Esophagus (tissue), 2 donors: Measurements from ENCODE around the gene DENND2C. TPM values are rescaled to one million over a fixed set of nuclear protein-coding genes. Genes with fewer than 3 reads are reported as not detected.
A peak's percentile ranks its signal among the peaks of the same experiment; 100 is the strongest.

Experiments used
- H3K27ac ChIP-seq, 2 donors: one replicate each; pipeline ENCODE4 v1.5.1; 2013; ENCODE audit warnings: low read depth in 2 of 2, mild to moderate bottlenecking in 2 of 2, inconsistent platforms in 1 of 2, low read length in 1 of 2, moderate library complexity in 1 of 2
- H3K27me3 ChIP-seq, 2 donors: one replicate each; pipeline ENCODE4 v1.6.1; 2013; ENCODE audit warnings: low read length in 2 of 2, control low read depth in 1 of 2, mild to moderate bottlenecking in 1 of 2; ENCODE audit not compliant: insufficient read depth in 2 of 2, control insufficient read depth in 1 of 2
- H3K36me3 ChIP-seq, 2 donors: one replicate each; pipeline ENCODE4 v1.6.1; 2013; ENCODE audit warnings: low read length in 1 of 2; ENCODE audit not compliant: control insufficient read depth in 2 of 2, insufficient read depth in 2 of 2
- H3K4me1 ChIP-seq, 2 donors: one replicate each; pipeline ENCODE4 v1.6.1; 2013; ENCODE audit warnings: low read length in 1 of 2; ENCODE audit not compliant: control insufficient read depth in 2 of 2, insufficient read depth in 2 of 2
- H3K4me3 ChIP-seq, 2 donors: one replicate each; pipeline ENCODE4 v1.5.1; 2013; ENCODE audit warnings: low read length in 2 of 2, mild to moderate bottlenecking in 2 of 2, low read depth in 1 of 2, moderate library complexity in 1 of 2
- H3K9me3 ChIP-seq, 2 donors: one replicate each; pipeline ENCODE4 v1.6.1; 2013; ENCODE audit warnings: mild to moderate bottlenecking in 2 of 2, low read depth in 1 of 2, low read length in 1 of 2, moderate library complexity in 1 of 2; ENCODE audit not compliant: control insufficient read depth in 2 of 2, insufficient read depth in 1 of 2
- WGBS, 2 donors: extraction: QIAGEN DNeasy Blood & Tissue Kit; methylation state at CpG; one replicate each; pipeline ENCODE4 v1.1.7; 2013; 5-methylcytosine and 5-hydroxymethylcytosine counted together
- polyA plus RNA-seq, 2 donors: library from polyadenylated mRNA; stranded (reverse); fragments of 200-250 nt; gene quantifications; one replicate each; pipeline ENCODE4 v1.2.3, GENCODE V29; 2013
- donor health status: healthy with polysubstance abuse.
- donor health status: Bipolar disorder and iron deficiency.

The DENND2C gene
- polyA plus RNA-seq, 2 donors = 21.4 to 35.6 TPM

DNA sequence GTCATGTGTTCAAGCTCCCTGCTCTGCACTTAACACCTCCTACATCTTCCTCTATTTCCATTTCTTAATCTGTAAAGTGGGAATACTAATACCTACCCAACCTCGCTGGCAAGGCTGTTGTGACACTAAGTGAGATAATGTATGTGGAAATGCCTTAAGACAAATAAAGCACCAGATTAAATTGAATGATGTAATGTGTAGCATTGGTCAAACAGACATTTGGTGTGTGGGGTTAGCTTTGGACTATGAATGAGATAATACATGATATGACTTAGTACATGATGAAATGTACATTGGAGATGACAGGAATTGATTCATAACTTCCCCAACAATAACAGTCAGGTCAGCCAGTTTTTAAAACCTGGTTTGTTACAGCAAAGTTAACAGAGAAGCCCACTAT lies 20.3 kb upstream of the DENND2C start:
- no peak overlapping the region for H3K4me3 ChIP-seq
- H3K4me1 ChIP-seq = no peaks in the 10 kb centered on the region
- H3K27ac ChIP-seq = no peak overlapping the region
- 60 to 75% methylated on average over 1 of the region's 1 CpG for WGBS, 2 donors
- no peaks in the 10 kb centered on the region for H3K9me3 ChIP-seq
- H3K27me3 ChIP-seq = no peaks in the 10 kb centered on the region
- H3K36me3 ChIP-seq = no peaks in the 10 kb centered on the region

DNA sequence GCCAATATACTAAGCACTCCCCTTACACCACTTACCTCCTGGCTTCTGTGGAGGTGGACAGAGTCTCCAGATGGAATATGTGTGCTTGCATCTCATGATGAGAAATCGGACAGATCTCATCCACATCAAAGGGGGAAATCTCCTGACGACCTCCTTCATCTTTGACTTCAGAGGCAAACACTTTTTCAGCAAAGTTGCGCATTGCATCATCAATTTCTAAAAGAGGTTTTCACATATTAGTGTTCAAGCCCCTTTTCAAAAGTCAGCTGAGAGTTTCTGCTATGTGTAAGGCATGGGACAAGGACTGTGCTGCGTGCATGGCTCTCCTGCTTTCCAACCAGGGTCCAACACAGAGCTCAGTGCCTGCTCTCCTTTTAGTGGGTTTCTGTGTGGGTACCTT lies 18.7 kb upstream of the DENND2C start:
- H3K9me3 ChIP-seq = no peaks in the 10 kb centered on the region
- 80 to 81% methylated on average over 4 of the region's 4 CpGs for WGBS, 2 donors
- no peaks in the 10 kb centered on the region for H3K36me3 ChIP-seq
- H3K27me3 ChIP-seq = no peaks in the 10 kb centered on the region
- H3K4me1 ChIP-seq = no peaks in the 10 kb centered on the region
- H3K27ac ChIP-seq = no peak overlapping the region
- no peak overlapping the region for H3K4me3 ChIP-seq

- 82 to 87% methylated on average over 5 of the region's 5 CpGs for WGBS, 2 donors
- no peaks in the 10 kb centered on the region for H3K4me1 ChIP-seq
- no peaks in the 10 kb centered on the region for H3K9me3 ChIP-seq
- H3K27ac ChIP-seq = no peak overlapping the region
- no peak overlapping the region for H3K4me3 ChIP-seq
- no peaks in the 10 kb centered on the region for H3K27me3 ChIP-seq
- no peaks in the 10 kb centered on the region for H3K36me3 ChIP-seq
Measured at GRCh38 chr1:114685851-114686250, 16.0 kb upstream of the DENND2C start.

DNA sequence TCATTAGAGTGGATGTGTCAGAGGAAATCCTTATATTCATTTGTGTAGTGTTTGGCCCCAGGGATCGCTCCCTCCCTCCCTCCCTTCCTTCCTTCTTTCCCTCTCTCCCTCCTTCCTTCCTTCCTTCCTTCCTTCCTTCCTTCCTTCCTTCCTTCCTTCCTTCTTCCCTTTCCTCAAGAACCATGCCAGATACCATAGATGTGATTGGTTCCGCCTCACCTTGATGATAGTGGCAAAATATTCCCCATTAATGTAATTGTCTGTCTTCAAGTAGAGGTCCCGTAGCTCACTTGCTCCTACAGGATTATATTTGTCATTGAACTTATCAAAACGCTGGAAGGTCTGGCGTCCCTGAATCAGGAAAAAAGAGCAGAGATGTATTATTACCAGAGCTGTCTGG lies 7.8 kb upstream of the DENND2C start:
- 75 to 85% methylated on average over 5 of the region's 5 CpGs for WGBS, 2 donors
- H3K4me3 ChIP-seq = no peak overlapping the region

GRCh38 chr1:114676115-114676514 lies 6.3 kb upstream of the DENND2C start:
- H3K27me3 ChIP-seq = no peaks in the 10 kb centered on the region
- H3K36me3 ChIP-seq = no peaks in the 10 kb centered on the region
- no peak overlapping the region for H3K4me3 ChIP-seq
- 93 to 94% methylated on average over 1 of the region's 1 CpG for WGBS, 2 donors
- no peaks in the 10 kb centered on the region for H3K4me1 ChIP-seq
- H3K9me3 ChIP-seq = no peaks in the 10 kb centered on the region
- no peak overlapping the region for H3K27ac ChIP-seq

More for the DNA sequence above, 7.8 kb upstream of the DENND2C start:
- H3K4me1 ChIP-seq = no peaks in the 10 kb centered on the region
- no peak overlapping the region for H3K27ac ChIP-seq
- no peaks in the 10 kb centered on the region for H3K9me3 ChIP-seq
- no peaks in the 10 kb centered on the region for H3K27me3 ChIP-seq
- no peaks in the 10 kb centered on the region for H3K36me3 ChIP-seq

GRCh38 chr1:114671939-114672275 lies 2.1 kb upstream of the DENND2C start:
- H3K27ac ChIP-seq = peak overlapping the region; percentile 81 to 83

GRCh38 chr1:114671011-114671938 lies 1.4 kb upstream of the DENND2C start:
- no peaks in the 10 kb centered on the region for H3K36me3 ChIP-seq
- WGBS, 2 donors = 53 to 59% methylated on average over 9 of the region's 9 CpGs
- no peaks in the 10 kb centered on the region for H3K27me3 ChIP-seq
- H3K27ac ChIP-seq = peak overlapping the region; percentile 83 to 86
- no peaks in the 10 kb centered on the region for H3K4me1 ChIP-seq
- no peak overlapping the region for H3K4me3 ChIP-seq
- no peaks in the 10 kb centered on the region for H3K9me3 ChIP-seq

More at GRCh38 chr1:114671939-114672275, 2.1 kb upstream of the DENND2C start:
- Histone ChIP-seq H3K4me3 (no peak overlapping the region), H3K4me1 (no peaks in the 10 kb centered on the region), H3K36me3 (no peaks in the 10 kb centered on the region), H3K27me3 (no peaks in the 10 kb centered on the region), H3K9me3 (no peaks in the 10 kb centered on the region)
- 47 to 69% methylated on average over 7 of the region's 7 CpGs for WGBS, 2 donors

DNA sequence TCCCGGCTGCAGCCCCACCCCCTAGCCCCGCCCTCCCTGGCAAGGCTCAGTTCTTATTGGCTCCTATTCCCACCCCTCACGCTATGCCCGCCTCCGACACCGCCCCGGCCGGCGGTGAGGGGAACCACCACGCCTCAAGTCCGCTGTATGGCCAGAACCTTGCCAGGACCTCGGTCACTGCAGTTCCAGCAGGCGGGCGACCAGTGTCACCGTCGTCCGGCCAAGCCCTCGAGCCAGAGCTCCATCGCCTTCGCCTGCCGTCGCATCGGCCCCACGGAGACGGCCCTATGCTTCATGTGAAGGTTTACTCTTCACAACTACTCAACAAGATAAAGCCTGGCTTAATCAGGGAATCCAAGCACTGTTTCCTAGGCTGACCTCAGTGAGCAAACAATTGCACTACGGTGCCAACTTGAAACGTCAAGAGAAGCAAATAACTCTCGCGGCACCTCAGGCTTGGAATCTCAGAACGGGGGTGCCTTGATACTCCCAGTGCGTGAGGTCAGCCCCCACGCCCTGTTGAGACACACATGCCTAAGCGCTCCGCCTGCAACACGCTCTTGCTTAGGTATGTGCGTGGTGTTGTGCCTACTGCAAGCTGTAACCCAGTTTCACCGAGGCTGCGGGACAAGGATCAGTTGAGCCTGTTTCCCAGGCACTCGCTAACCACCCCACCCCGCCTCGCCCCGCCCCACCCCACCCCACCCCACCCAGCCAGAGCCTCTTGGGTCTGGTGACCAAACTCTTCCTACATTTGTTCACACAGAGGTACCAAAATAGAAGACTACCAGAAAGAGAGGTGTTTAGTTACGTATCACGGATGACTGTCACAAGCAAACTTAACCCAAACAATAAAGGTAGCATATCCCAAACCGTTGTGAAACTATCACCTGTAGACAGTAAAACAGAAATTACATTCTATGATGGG lies 498 bp upstream of the DENND2C start:
- no peaks in the 10 kb centered on the region for H3K9me3 ChIP-seq
- 2 to 4% methylated on average over 44 to 45 of the region's 45 CpGs for WGBS, 2 donors
- peak overlapping the region; percentile 86 to 99 for H3K27ac ChIP-seq
- H3K4me3 ChIP-seq = peak overlapping the region; percentile 88 to 91
- H3K4me1 ChIP-seq = no peaks in the 10 kb centered on the region
- H3K36me3 ChIP-seq = no peaks in the 10 kb centered on the region
- H3K27me3 ChIP-seq = no peaks in the 10 kb centered on the region

DNA sequence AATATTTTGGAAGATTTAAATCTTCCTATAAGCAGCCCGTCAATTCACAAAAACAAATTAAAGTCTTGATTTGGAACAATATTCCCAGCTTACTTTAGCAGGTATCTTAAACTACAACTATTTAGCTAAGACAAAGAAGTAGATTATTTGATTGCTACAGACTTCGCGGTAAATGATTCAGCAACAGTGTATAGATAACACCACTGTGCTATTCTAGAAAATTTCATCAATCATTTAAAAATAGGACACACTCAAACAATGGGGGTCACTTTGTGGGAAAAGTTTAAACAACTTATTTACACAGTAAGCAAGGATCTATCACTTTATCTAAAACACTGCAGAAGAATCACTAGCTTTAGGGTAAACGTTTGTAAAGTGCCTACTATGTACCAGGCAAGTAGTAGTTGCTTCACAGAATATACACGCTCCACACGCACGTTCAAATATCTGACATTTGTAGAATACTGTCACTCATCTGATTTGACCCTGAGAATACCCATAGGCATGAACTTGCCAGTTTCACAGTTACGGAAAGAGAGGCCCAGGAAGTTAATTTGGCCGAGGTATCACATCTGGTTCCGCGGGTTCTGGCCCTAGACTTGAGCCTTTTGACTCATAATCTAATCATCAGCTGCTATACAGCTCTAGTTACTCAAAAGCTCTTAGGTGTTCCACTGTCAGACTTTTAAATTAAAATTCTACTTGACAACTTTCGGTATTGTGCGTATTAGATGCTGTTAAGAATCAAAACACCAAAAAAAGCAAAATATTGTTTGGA lies 876 bp downstream of the DENND2C start:
- 32 to 34% methylated on average over 13 of the region's 13 CpGs for WGBS, 2 donors

More for the DNA sequence above, 876 bp downstream of the DENND2C start:
- no peaks in the 10 kb centered on the region for H3K9me3 ChIP-seq
- H3K4me3 ChIP-seq = peak overlapping the region; percentile 88 to 91
- peak overlapping the region; percentile 86 to 99 for H3K27ac ChIP-seq
- no peaks in the 10 kb centered on the region for H3K36me3 ChIP-seq
- H3K27me3 ChIP-seq = no peaks in the 10 kb centered on the region
- no peaks in the 10 kb centered on the region for H3K4me1 ChIP-seq
